Testis (tissue), 2 donors: ENCODE data around the gene BMP4.

Source experiments
- POLR2A ChIP-seq: fragments of 450-650 bp; IDR thresholded peaks from one replicate; pipeline ENCODE4 v1.6.1; 2017; ENCODE audit warnings: antibody characterized with exemption, mild to moderate bottlenecking, moderate library complexity
- TF ChIP-seq, protein P1 (sequence below), 3 experiments: fragments of 450-650 bp in 2 of 3; fragments of 200-600 bp in 1 of 3; sonication (generic) in 1 of 3; IDR thresholded peaks; one replicate each; pipeline ENCODE4 v1.5.1; 2016 to 2019; ENCODE audit warnings: antibody characterized with exemption in 3 of 3, mild to moderate bottlenecking in 2 of 3, moderate library complexity in 1 of 3

DNA sequence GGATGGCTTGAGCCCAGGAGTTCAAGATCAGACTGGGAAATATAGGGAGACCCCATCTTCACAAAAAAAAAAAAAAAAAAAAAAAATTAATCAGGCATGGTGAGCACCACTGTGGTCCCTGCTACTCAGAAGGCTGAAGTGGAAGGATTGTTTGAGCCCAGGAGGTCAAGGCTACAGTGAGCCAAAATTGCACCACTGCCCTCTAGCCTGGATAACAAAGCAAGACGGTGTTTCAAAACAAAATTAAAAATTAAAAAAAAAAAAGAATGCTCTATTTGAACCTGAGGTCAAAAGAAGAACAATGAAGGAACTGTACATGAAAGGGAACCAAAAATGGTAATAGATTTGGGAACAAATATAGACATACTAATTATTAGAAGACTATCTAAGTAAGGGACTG, 40.4 kb downstream of the BMP4 start:
- TF ChIP-seq, protein P1, sequence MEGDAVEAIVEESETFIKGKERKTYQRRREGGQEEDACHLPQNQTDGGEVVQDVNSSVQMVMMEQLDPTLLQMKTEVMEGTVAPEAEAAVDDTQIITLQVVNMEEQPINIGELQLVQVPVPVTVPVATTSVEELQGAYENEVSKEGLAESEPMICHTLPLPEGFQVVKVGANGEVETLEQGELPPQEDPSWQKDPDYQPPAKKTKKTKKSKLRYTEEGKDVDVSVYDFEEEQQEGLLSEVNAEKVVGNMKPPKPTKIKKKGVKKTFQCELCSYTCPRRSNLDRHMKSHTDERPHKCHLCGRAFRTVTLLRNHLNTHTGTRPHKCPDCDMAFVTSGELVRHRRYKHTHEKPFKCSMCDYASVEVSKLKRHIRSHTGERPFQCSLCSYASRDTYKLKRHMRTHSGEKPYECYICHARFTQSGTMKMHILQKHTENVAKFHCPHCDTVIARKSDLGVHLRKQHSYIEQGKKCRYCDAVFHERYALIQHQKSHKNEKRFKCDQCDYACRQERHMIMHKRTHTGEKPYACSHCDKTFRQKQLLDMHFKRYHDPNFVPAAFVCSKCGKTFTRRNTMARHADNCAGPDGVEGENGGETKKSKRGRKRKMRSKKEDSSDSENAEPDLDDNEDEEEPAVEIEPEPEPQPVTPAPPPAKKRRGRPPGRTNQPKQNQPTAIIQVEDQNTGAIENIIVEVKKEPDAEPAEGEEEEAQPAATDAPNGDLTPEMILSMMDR (IDR thresholded peaks at IDR 0.05) = no peak
- TF ChIP-seq POLR2A = no peak
